Thymus (tissue), 14 donors: ENCODE data around the gene EPO. TPM values are rescaled to one million over a fixed set of nuclear protein-coding genes. Genes with fewer than 3 reads are reported as not detected.

Experiments used
- DNase-seq, 9 donors: peaks; one replicate each; pipeline ENCODE4 v3.0.0-alpha.2; 2013; ENCODE audit warnings: low spot score in 9 of 9, low read depth in 6 of 9, missing footprints in 1 of 9
- H3K27ac ChIP-seq, 2 donors: one replicate each; pipeline ENCODE4 v1.5.1; 2013; ENCODE audit warnings: control low read depth in 1 of 2, low read depth in 1 of 2, low read length in 1 of 2, mild to moderate bottlenecking in 1 of 2, moderate library complexity in 1 of 2
- H3K27me3 ChIP-seq, 2 donors: one replicate each; pipeline ENCODE4 v1.5.1; 2013; ENCODE audit warnings: low read length in 1 of 2; ENCODE audit not compliant: control insufficient read depth in 2 of 2, insufficient read depth in 1 of 2
- H3K36me3 ChIP-seq, 2 donors: one replicate each; pipeline ENCODE4 v1.5.1; 2013; ENCODE audit warnings: low read length in 1 of 2, mild to moderate bottlenecking in 1 of 2, moderate library complexity in 1 of 2; ENCODE audit not compliant: control insufficient read depth in 2 of 2, insufficient read depth in 2 of 2
- H3K4me1 ChIP-seq, 2 donors: one replicate each; pipeline ENCODE4 v1.5.1; 2013; ENCODE audit warnings: low read length in 2 of 2; ENCODE audit not compliant: control insufficient read depth in 2 of 2, insufficient read depth in 2 of 2
- H3K4me3 ChIP-seq, 2 donors: one replicate each; pipeline ENCODE4 v1.5.1; 2013; ENCODE audit warnings: low read length in 2 of 2, control low read depth in 1 of 2, mild to moderate bottlenecking in 1 of 2
- H3K9me3 ChIP-seq, 2 donors: one replicate each; pipeline ENCODE4 v1.5.1; 2013; ENCODE audit warnings: low read length in 1 of 2, mild to moderate bottlenecking in 1 of 2; ENCODE audit not compliant: control insufficient read depth in 2 of 2, insufficient read depth in 1 of 2
- WGBS: extraction: QIAGEN DNeasy Blood & Tissue Kit; methylation state at CpG from one replicate; pipeline ENCODE4 v1.1.7; 2013; 5-methylcytosine and 5-hydroxymethylcytosine counted together
- long read RNA-seq, 10 donors: transcript quantifications; one replicate each; lab custom pipeline, GENCODE V29; 2026
- polyA plus RNA-seq: library from polyadenylated mRNA; stranded (reverse); fragments of 200-250 nt; gene quantifications from one replicate; pipeline ENCODE4 v1.2.3, GENCODE V29; 2013
- total RNA-seq: library from RNA; stranded (reverse); fragments of 120-200 nt; gene quantifications from one replicate; pipeline ENCODE4 v1.2.4, GENCODE V29; 2013
- donor health status: healthy.

Gene EPO
- total RNA-seq: 0.09 TPM
- polyA plus RNA-seq: 1.0 TPM
- long read RNA-seq, donor 1: 0 reads
- long read RNA-seq, donor 2: 0 reads
- long read RNA-seq, donor 3: 0 reads
- long read RNA-seq, donor 4: 0 reads
- long read RNA-seq, donor 5: 0 reads
- long read RNA-seq, donor 6: 0 reads
- long read RNA-seq, donor 7: 0 reads
- long read RNA-seq, donor 8, partial matches to known transcripts: 0 of 1 reads
- long read RNA-seq, donor 8, other reads (novel, unspliced or antisense): 0 of 1 reads
- long read RNA-seq, donor 9: 0 reads
- long read RNA-seq, donor 10: 0 reads

- DNase-seq: no peak
- peaks cover 33 to 69% of the 10 kb centered on the region in 2 donors for H3K27me3 ChIP-seq
- no peaks in the 10 kb centered on the region for H3K4me1 ChIP-seq
- H3K27ac ChIP-seq: no peak within 1 kb of the TSS
- 4% methylated on average over 21 of the region's 21 CpGs for WGBS
- no peak within 1 kb of the TSS for H3K4me3 ChIP-seq
- peaks cover 1 to 14% of the 10 kb centered on the region in 2 donors for H3K9me3 ChIP-seq
- H3K36me3 ChIP-seq: no peaks in the 10 kb centered on the region
These were observed at the start of gene EPO for GRCh38 chr7:100720279-100720670. Gene EPO (plus strand): TSS chr7:100720468. CDS start chr7:100720981, 513 bp downstream.

- H3K9me3 ChIP-seq: peaks cover 0 to 5% of the 10 kb centered on the region in 2 donors
- H3K4me1 ChIP-seq: peaks cover 4 to 13% of the 10 kb centered on the region in 2 donors
- H3K27me3 ChIP-seq: peaks cover 2 to 14% of the 10 kb centered on the region in 2 donors
- H3K27ac ChIP-seq: no peak overlapping the region
- 96% methylated on average over 18 of the region's 18 CpGs for WGBS
- H3K4me3 ChIP-seq: no peak overlapping the region
- H3K36me3 ChIP-seq: peaks cover 2 to 4% of the 10 kb centered on the region in 2 donors
- no peak for DNase-seq
These were observed 48.6 kb upstream of the EPO start for GRCh38 chr7:100671353-100672327.

- DNase-seq: peak; percentile 90 to 98 (median 96)
- under 1% methylated on average over 65 of the region's 65 CpGs for whole genome bisulfite sequencing
These were observed 46.8 kb upstream of the EPO start, which contains the start of gene GNB2 for GRCh38 chr7:100673302-100673941. Gene GNB2 (plus strand): TSS chr7:100673740. CDS start chr7:100676266, 2,526 bp downstream.

GRCh38 chr7:100673942-100674410 is 46.3 kb upstream of the EPO start:
- under 1% methylated on average over 34 of the region's 34 CpGs for WGBS
- peaks cover 26 to 27% of the 10 kb centered on the region in 2 donors for H3K36me3 ChIP-seq
- peak in 4 of 9 donors; percentile 48 to 58 (median 56) for DNase-seq

More at GRCh38 chr7:100673302-100673941, 46.8 kb upstream of the EPO start, which contains the start of gene GNB2:
- Histone ChIP-seq H3K36me3 (peaks cover 20 to 21% of the 10 kb centered on the region in 2 donors), H3K9me3 (peaks cover 0 to 5% of the 10 kb centered on the region in 2 donors), H3K4me1 (peaks cover 4 to 16% of the 10 kb centered on the region in 2 donors), H3K4me3 (peak within 1 kb of the TSS; percentile 99 to 100), H3K27ac (peak within 1 kb of the TSS; percentile 85 to 98), H3K27me3 (peaks cover 2 to 7% of the 10 kb centered on the region in 2 donors)

GRCh38 chr7:100674411-100675104 is 45.7 kb upstream of the EPO start:
- WGBS: under 1% methylated on average over 43 of the region's 43 CpGs
- Histone ChIP-seq H3K36me3 (peaks cover 31 to 33% of the 10 kb centered on the region in 2 donors), H3K27me3 (peaks cover 2 to 7% of the 10 kb centered on the region in 2 donors), H3K27ac (peak overlapping the region; percentile 78 to 95), H3K4me1 (peaks cover 4 to 16% of the 10 kb centered on the region in 2 donors), H3K9me3 (peaks cover 0 to 5% of the 10 kb centered on the region in 2 donors), H3K4me3 (peak overlapping the region; percentile 99 to 100)
- DNase-seq: peak in 3 of 9 donors; percentile 20 to 55 (median 37)

More at GRCh38 chr7:100673942-100674410, 46.3 kb upstream of the EPO start:
- peak overlapping the region; percentile 99 to 100 for H3K4me3 ChIP-seq
- peak overlapping the region; percentile 85 to 95 for H3K27ac ChIP-seq
- peaks cover 0 to 5% of the 10 kb centered on the region in 2 donors for H3K9me3 ChIP-seq
- peaks cover 4 to 16% of the 10 kb centered on the region in 2 donors for H3K4me1 ChIP-seq
- peaks cover 2 to 7% of the 10 kb centered on the region in 2 donors for H3K27me3 ChIP-seq

- under 1% methylated on average over 46 of the region's 46 CpGs for WGBS
These were observed 45.2 kb upstream of the EPO start for GRCh38 chr7:100675105-100675451.

GRCh38 chr7:100675581-100676350 is 44.5 kb upstream of the EPO start:
- peak in 7 of 9 donors; percentile 40 to 84 (median 64) for DNase-seq
- Histone ChIP-seq H3K27me3 (peaks cover 0 to 4% of the 10 kb centered on the region in 2 donors), H3K36me3 (peaks cover 43 to 44% of the 10 kb centered on the region in 2 donors), H3K9me3 (peaks cover 0 to 5% of the 10 kb centered on the region in 2 donors), H3K27ac (peak overlapping the region; percentile 55 to 80), H3K4me1 (peaks cover 4 to 16% of the 10 kb centered on the region in 2 donors), H3K4me3 (peak overlapping the region; percentile 99 to 100)
- 8% methylated on average over 59 of the region's 59 CpGs for WGBS

More at GRCh38 chr7:100675105-100675451, 45.2 kb upstream of the EPO start:
- peak overlapping the region in 1 of 2 donors; percentile 95 for H3K27ac ChIP-seq
- no peak for DNase-seq
- peaks cover 4 to 16% of the 10 kb centered on the region in 2 donors for H3K4me1 ChIP-seq
- peaks cover 0 to 7% of the 10 kb centered on the region in 2 donors for H3K27me3 ChIP-seq
- H3K9me3 ChIP-seq: peaks cover 0 to 5% of the 10 kb centered on the region in 2 donors
- peaks cover 37 to 38% of the 10 kb centered on the region in 2 donors for H3K36me3 ChIP-seq
- peak overlapping the region; percentile 99 to 100 for H3K4me3 ChIP-seq
